A673 (cell line): Measurements from ENCODE around the gene SLC24A4. TPM values are rescaled to one million over a fixed set of nuclear protein-coding genes. Genes with fewer than 3 reads are reported as not detected.

ENCODE experiments used
- BruUV-seq: library from RNA; stranded (reverse); fragments of 400-500 nt; replicated peaks from 2 replicates; lab custom pipeline; 2021; lab: Mats Ljungman, UMichigan
- CTCF ChIA-PET: fragments of 300-600 bp; sonication (Branson Sonifier 250); formaldehyde crosslinking; loops from one replicate; lab custom pipeline; 2022; ENCODE audit warnings: antibody characterized with exemption; lab: Charles Lee
- POLR2A ChIA-PET: fragments of 300-600 bp; sonication (Branson Sonifier 250); formaldehyde crosslinking; loops from one replicate; lab custom pipeline; 2022; ENCODE audit warnings: antibody characterized with exemption; ENCODE audit not compliant: low non-redundant PET; lab: Charles Lee
- DNase-seq: peaks from one replicate; pipeline ENCODE4 v3.0.0-alpha.2; 2015; ENCODE audit warnings: low spot score
- H3K27ac ChIP-seq: fragments of 200-600 bp; sonication (generic); 2 replicates; pipeline ENCODE4 v1.5.1; 2016; ENCODE audit warnings: mixed run types, low read depth, mild to moderate bottlenecking, mixed read lengths, antibody characterized with exemption, low read length; ENCODE audit not compliant: poor library complexity, severe bottlenecking
- H3K27me3 ChIP-seq: fragments of 200-600 bp; sonication (generic); replicated peaks from 2 replicates; pipeline ENCODE4 v1.6.1; 2017; ENCODE audit warnings: mixed run types, low read depth, mild to moderate bottlenecking, mixed read lengths, antibody characterized with exemption, low read length; ENCODE audit not compliant: insufficient read depth, poor library complexity
- H3K36me3 ChIP-seq: fragments of 200-600 bp; sonication (generic); 2 replicates; pipeline ENCODE4 v1.6.1; 2016; ENCODE audit warnings: mixed run types, mild to moderate bottlenecking, mixed read lengths, antibody characterized with exemption, low read length; ENCODE audit not compliant: insufficient read depth, poor library complexity, severe bottlenecking
- H3K4me1 ChIP-seq: fragments of 200-600 bp; sonication (generic); 2 replicates; pipeline ENCODE4 v1.6.1; 2017; ENCODE audit warnings: mixed run types, mild to moderate bottlenecking, mixed read lengths, antibody characterized with exemption, low read length; ENCODE audit not compliant: insufficient read depth, poor library complexity, severe bottlenecking
- H3K4me3 ChIP-seq: fragments of 200-600 bp; sonication (generic); 2 replicates; pipeline ENCODE4 v1.5.1; 2016; ENCODE audit warnings: low read depth, mixed run types, mild to moderate bottlenecking, mixed read lengths, low read length; ENCODE audit not compliant: poor library complexity, severe bottlenecking
- H3K9me3 ChIP-seq: fragments of 200-600 bp; sonication (generic); 2 replicates; pipeline ENCODE4 v1.6.1; 2016; ENCODE audit warnings: mixed run types, low read depth, mild to moderate bottlenecking, mixed read lengths, antibody characterized with exemption, low read length; ENCODE audit not compliant: poor library complexity, severe bottlenecking
- EZH2 ChIP-seq: fragments of 200-600 bp; sonication (generic); IDR thresholded peaks from 2 replicates; pipeline ENCODE4 v1.6.1; 2017; ENCODE audit warnings: borderline replicate concordance, low read depth, mild to moderate bottlenecking, mixed read lengths, antibody characterized with exemption, low read length; ENCODE audit not compliant: poor library complexity, severe bottlenecking
- intact Hi-C: fragments of 100-400 bp; cut with micrococcal nuclease; formaldehyde crosslinking; loops from one replicate; pipeline ENCODE4 v1.10.0; 2022; ENCODE audit not compliant: unreplicated experiment
- total RNA-seq: library from RNA; stranded (reverse); gene quantifications from 2 replicates; pipeline ENCODE4 v1.2.3, GENCODE V29; 2021
- TF ChIP-seq, protein P1 (sequence below): fragments of 300-800, 200-600 bp; sonication (generic); conservative IDR thresholded peaks from 2 replicates; pipeline ENCODE4 v1.5.1; 2017; ENCODE audit warnings: low read depth, mild to moderate bottlenecking, antibody characterized with exemption, low read length, moderate library complexity, mixed read lengths

Gene SLC24A4
- total RNA-seq, 1 experiment from 2014 or later = 0.15 TPM

GRCh38 chr14:92443167-92443566 is 120.2 kb downstream of the SLC24A4 start:
- intact Hi-C loops = no loop called here
- Histone ChIP-seq H3K4me1 (no peaks in the 10 kb centered on the region), H3K9me3 (no peaks in the 10 kb centered on the region), H3K27ac (no peak overlapping the region), H3K36me3 (no peaks in the 10 kb centered on the region), H3K27me3 (no peaks in the 10 kb centered on the region), H3K4me3 (no peak overlapping the region)
- ChIA-PET POLR2A (no interaction called here), CTCF (no interaction called here)
- BruUV-seq = no TSS peak
- DNase-seq = no peak
- TF ChIP-seq, protein P1, sequence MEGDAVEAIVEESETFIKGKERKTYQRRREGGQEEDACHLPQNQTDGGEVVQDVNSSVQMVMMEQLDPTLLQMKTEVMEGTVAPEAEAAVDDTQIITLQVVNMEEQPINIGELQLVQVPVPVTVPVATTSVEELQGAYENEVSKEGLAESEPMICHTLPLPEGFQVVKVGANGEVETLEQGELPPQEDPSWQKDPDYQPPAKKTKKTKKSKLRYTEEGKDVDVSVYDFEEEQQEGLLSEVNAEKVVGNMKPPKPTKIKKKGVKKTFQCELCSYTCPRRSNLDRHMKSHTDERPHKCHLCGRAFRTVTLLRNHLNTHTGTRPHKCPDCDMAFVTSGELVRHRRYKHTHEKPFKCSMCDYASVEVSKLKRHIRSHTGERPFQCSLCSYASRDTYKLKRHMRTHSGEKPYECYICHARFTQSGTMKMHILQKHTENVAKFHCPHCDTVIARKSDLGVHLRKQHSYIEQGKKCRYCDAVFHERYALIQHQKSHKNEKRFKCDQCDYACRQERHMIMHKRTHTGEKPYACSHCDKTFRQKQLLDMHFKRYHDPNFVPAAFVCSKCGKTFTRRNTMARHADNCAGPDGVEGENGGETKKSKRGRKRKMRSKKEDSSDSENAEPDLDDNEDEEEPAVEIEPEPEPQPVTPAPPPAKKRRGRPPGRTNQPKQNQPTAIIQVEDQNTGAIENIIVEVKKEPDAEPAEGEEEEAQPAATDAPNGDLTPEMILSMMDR = no peak
- TF ChIP-seq EZH2 = no peak

DNA sequence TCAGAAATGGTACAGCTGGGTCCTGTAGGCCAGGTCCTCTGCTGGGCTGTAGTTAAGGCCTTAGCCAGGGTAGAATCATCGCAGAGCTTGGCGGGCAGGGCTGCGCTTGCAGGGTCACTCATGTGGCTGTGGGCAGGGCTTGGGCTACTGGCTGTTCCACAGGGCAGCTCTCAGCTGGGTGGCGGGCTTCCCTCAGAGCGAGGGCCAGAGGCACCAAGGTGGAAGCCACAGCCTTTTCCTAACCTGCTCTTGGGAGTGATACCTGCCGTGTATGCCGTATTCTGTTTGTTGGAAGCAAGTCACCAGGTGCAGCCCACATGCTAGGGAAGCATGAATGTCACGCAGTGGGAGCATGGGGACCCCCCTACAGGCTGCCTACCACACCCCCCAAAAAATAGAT is 120.8 kb downstream of the SLC24A4 start:
- BruUV-seq = no TSS peak

GRCh38 chr14:92446771-92447170 is 123.8 kb downstream of the SLC24A4 start:
- DNase-seq = no peak
- CTCF ChIA-PET = no interaction called here
- POLR2A ChIA-PET = no interaction called here
- TF ChIP-seq, protein P1 = no peak
- no peak for TF ChIP-seq EZH2
- Histone ChIP-seq H3K27ac (no peak overlapping the region), H3K4me3 (no peak overlapping the region), H3K4me1 (no peaks in the 10 kb centered on the region), H3K36me3 (no peaks in the 10 kb centered on the region), H3K9me3 (no peaks in the 10 kb centered on the region), H3K27me3 (no peaks in the 10 kb centered on the region)
- intact Hi-C loops = no loop called here
- BruUV-seq = no TSS peak

More for the DNA sequence above, 120.8 kb downstream of the SLC24A4 start:
- CTCF ChIA-PET = no interaction called here
- Histone ChIP-seq H3K9me3 (no peaks in the 10 kb centered on the region), H3K36me3 (no peaks in the 10 kb centered on the region), H3K27me3 (no peaks in the 10 kb centered on the region), H3K4me3 (no peak overlapping the region), H3K4me1 (no peaks in the 10 kb centered on the region), H3K27ac (no peak overlapping the region)
- POLR2A ChIA-PET = no interaction called here
- intact Hi-C loops = no loop called here
- TF ChIP-seq, protein P1 = no peak
- TF ChIP-seq EZH2 = no peak
- DNase-seq = no peak
